Gastrocnemius medialis (tissue), 4 donors: ENCODE measurements around the gene ZNF484.

Experiments used
- CTCF ChIP-seq, 5 experiments: fragments of 450-650 bp in 3 of 5; fragments of 200-600 bp in 2 of 5; sonication (generic) in 2 of 5; IDR thresholded peaks in 4 of 5; conservative IDR thresholded peaks in 1 of 5; 1 replicate in 4 of 5; 2 replicates in 1 of 5; pipeline ENCODE4 v1.5.1; 2016 to 2019; ENCODE audit warnings: antibody characterized with exemption in 5 of 5, mild to moderate bottlenecking in 3 of 5, moderate library complexity in 3 of 5
- POLR2A ChIP-seq, 2 donors: fragments of 450-650 bp; IDR thresholded peaks; one replicate each; pipeline ENCODE4 v1.6.1; 2017; ENCODE audit warnings: antibody characterized with exemption in 2 of 2, mild to moderate bottlenecking in 2 of 2, moderate library complexity in 2 of 2

- TF ChIP-seq POLR2A (IDR thresholded peaks at IDR 0.05): no peak
- no peak for TF ChIP-seq CTCF (IDR thresholded peaks at IDR 0.05 in 4 of 5, conservative IDR thresholded peaks at IDR 0.05 in 1 of 5)
These were observed 26.9 kb downstream of the ZNF484 start for GRCh38 chr9:92850898-92851297.
